Ectodermal cell (in vitro differentiated cells): ENCODE data around the gene CSF2RB. TPM values are rescaled to one million over a fixed set of nuclear protein-coding genes. Genes with fewer than 3 reads are reported as not detected.

Experiments used
- H3K27ac ChIP-seq: 2 replicates; pipeline ENCODE4 v1.7.0; 2013; ENCODE audit warnings: mild to moderate bottlenecking, low read depth, low read length; ENCODE audit not compliant: insufficient read depth, poor library complexity, severe bottlenecking
- H3K27me3 ChIP-seq: 2 replicates; pipeline ENCODE4 v1.7.0; 2013; ENCODE audit warnings: mild to moderate bottlenecking, low read length; ENCODE audit not compliant: insufficient read depth, control insufficient read depth, poor library complexity, severe bottlenecking
- H3K36me3 ChIP-seq: one replicate; pipeline ENCODE4 v1.7.0; 2013; ENCODE audit warnings: low read length; ENCODE audit not compliant: control insufficient read depth, insufficient read depth
- H3K4me1 ChIP-seq: one replicate; pipeline ENCODE4 v1.7.0; 2013; ENCODE audit warnings: low read length; ENCODE audit not compliant: control insufficient read depth, insufficient read depth
- H3K4me3 ChIP-seq: 2 replicates; pipeline ENCODE4 v1.7.0; 2013; ENCODE audit warnings: low read depth, low read length, control low read depth; ENCODE audit not compliant: insufficient read depth
- H3K9me3 ChIP-seq: 2 replicates; pipeline ENCODE4 v1.7.0; 2013; ENCODE audit warnings: mild to moderate bottlenecking, low read length, moderate library complexity; ENCODE audit not compliant: control insufficient read depth
- WGBS, 2 experiments: methylation state at CpG; one replicate each; pipeline ENCODE4 v1.1.7; 2013; ENCODE audit warnings: missing lambda C conversion rate in 2 of 2; 5-methylcytosine and 5-hydroxymethylcytosine counted together
- polyA plus RNA-seq, 4 experiments: library from polyadenylated mRNA; stranded (reverse); fragments of 50-300 nt; gene quantifications; one replicate each; pipeline ENCODE4 v1.2.3, GENCODE V29; 2013

The CSF2RB gene
- not detected for polyA plus RNA-seq (2013, experiment 1 of 4)
- not detected for polyA plus RNA-seq (2013, experiment 2 of 4)
- not detected for polyA plus RNA-seq (2013, experiment 3 of 4)
- polyA plus RNA-seq (2013, experiment 4 of 4) = not detected

- H3K4me1 ChIP-seq = peaks cover 4% of the 10 kb centered on the region
These were observed at the start of gene CSF2RB for GRCh38 chr22:36913427-36914389. Gene CSF2RB (plus strand): TSS chr22:36913628. CDS start chr22:36922208, 8,580 bp downstream.

GRCh38 chr22:36863979-36864378 lies 49.4 kb upstream of the CSF2RB start:
- no peaks in the 10 kb centered on the region for H3K4me1 ChIP-seq
- no peaks in the 10 kb centered on the region for H3K36me3 ChIP-seq
- H3K9me3 ChIP-seq = no peaks in the 10 kb centered on the region
- no peaks in the 10 kb centered on the region for H3K27me3 ChIP-seq
- WGBS, 2 experiments = 89 to 93% methylated on average over 6 of the region's 6 CpGs
- H3K27ac ChIP-seq = no peak overlapping the region
- H3K4me3 ChIP-seq = no peak overlapping the region

More at GRCh38 chr22:36913427-36914389, at the start of gene CSF2RB:
- H3K36me3 ChIP-seq = no peaks in the 10 kb centered on the region
- WGBS, 2 experiments = 87 to 88% methylated on average over 18 of the region's 18 CpGs
- H3K9me3 ChIP-seq = no peaks in the 10 kb centered on the region
- peaks cover 18% of the 10 kb centered on the region for H3K27me3 ChIP-seq
- no peak within 1 kb of the TSS for H3K27ac ChIP-seq
- no peak within 1 kb of the TSS for H3K4me3 ChIP-seq

GRCh38 chr22:36864454-36865215 lies 48.8 kb upstream of the CSF2RB start:
- WGBS, 2 experiments = 89 to 91% methylated on average over 14 of the region's 14 CpGs
- Histone ChIP-seq H3K4me3 (no peak overlapping the region), H3K9me3 (no peaks in the 10 kb centered on the region), H3K27ac (no peak overlapping the region), H3K36me3 (no peaks in the 10 kb centered on the region), H3K4me1 (no peaks in the 10 kb centered on the region), H3K27me3 (no peaks in the 10 kb centered on the region)

GRCh38 chr22:36865346-36865745 lies 48.1 kb upstream of the CSF2RB start:
- Histone ChIP-seq H3K27me3 (no peaks in the 10 kb centered on the region), H3K27ac (no peak overlapping the region), H3K36me3 (no peaks in the 10 kb centered on the region), H3K4me3 (no peak overlapping the region), H3K9me3 (no peaks in the 10 kb centered on the region), H3K4me1 (no peaks in the 10 kb centered on the region)
- WGBS, 2 experiments = 28 to 37% methylated on average over 13 of the region's 13 CpGs

- 88 to 93% methylated on average over 5 of the region's 5 CpGs for WGBS, 2 experiments
- H3K27me3 ChIP-seq = no peaks in the 10 kb centered on the region
These were observed 45.7 kb upstream of the CSF2RB start for GRCh38 chr22:36867695-36868094.

GRCh38 chr22:36868546-36869181 lies 44.8 kb upstream of the CSF2RB start:
- 81 to 93% methylated on average over 3 to 5 of the region's 5 CpGs for WGBS, 2 experiments
- no peak overlapping the region for H3K4me3 ChIP-seq
- H3K36me3 ChIP-seq = no peaks in the 10 kb centered on the region
- H3K4me1 ChIP-seq = no peaks in the 10 kb centered on the region
- H3K27me3 ChIP-seq = no peaks in the 10 kb centered on the region
- H3K9me3 ChIP-seq = no peaks in the 10 kb centered on the region
- H3K27ac ChIP-seq = no peak overlapping the region

More at GRCh38 chr22:36867695-36868094, 45.7 kb upstream of the CSF2RB start:
- Histone ChIP-seq H3K9me3 (no peaks in the 10 kb centered on the region), H3K4me3 (no peak overlapping the region), H3K36me3 (no peaks in the 10 kb centered on the region), H3K27ac (no peak overlapping the region), H3K4me1 (no peaks in the 10 kb centered on the region)

GRCh38 chr22:36870250-36870649 lies 43.2 kb upstream of the CSF2RB start:
- Histone ChIP-seq H3K4me1 (no peaks in the 10 kb centered on the region), H3K4me3 (no peak overlapping the region), H3K27me3 (no peaks in the 10 kb centered on the region), H3K9me3 (no peaks in the 10 kb centered on the region), H3K27ac (no peak overlapping the region), H3K36me3 (no peaks in the 10 kb centered on the region)
- 89% methylated on average over 14 of the region's 14 CpGs for WGBS, 2 experiments

- WGBS, 2 experiments = 66 to 71% methylated on average over 11 of the region's 11 CpGs
- no peaks in the 10 kb centered on the region for H3K9me3 ChIP-seq
- H3K36me3 ChIP-seq = no peaks in the 10 kb centered on the region
- no peak overlapping the region for H3K27ac ChIP-seq
- no peak overlapping the region for H3K4me3 ChIP-seq
- H3K4me1 ChIP-seq = no peaks in the 10 kb centered on the region
- H3K27me3 ChIP-seq = no peaks in the 10 kb centered on the region
These were observed 41.8 kb upstream of the CSF2RB start for GRCh38 chr22:36871669-36872081.

GRCh38 chr22:36872084-36872483 lies 41.3 kb upstream of the CSF2RB start:
- Histone ChIP-seq H3K4me3 (no peak overlapping the region), H3K4me1 (no peaks in the 10 kb centered on the region), H3K36me3 (no peaks in the 10 kb centered on the region), H3K9me3 (no peaks in the 10 kb centered on the region), H3K27ac (no peak overlapping the region), H3K27me3 (no peaks in the 10 kb centered on the region)
- WGBS, 2 experiments = 88 to 96% methylated on average over 3 of the region's 3 CpGs
